Ramos (cell line): ENCODE results near the gene WNT8B.

Experiments used
- in situ Hi-C: fragments of 300-500 bp; cut with MboI; formaldehyde crosslinking; loops from one replicate; pipeline ENCODE4 v1.14.3; 2022; ENCODE audit warnings: low sequenced_read_pairs; ENCODE audit not compliant: unreplicated experiment

The WNT8B gene

GRCh38 chr10:100462709-100463108, at the start of gene WNT8B:
TSS of gene WNT8B (plus strand) at chr10:100463009. CDS start at chr10:100463169, 160 bp downstream.
- in situ Hi-C loops = no loop called here

- in situ Hi-C loops = no loop called here
Measured at GRCh38 chr10:100413173-100413572, 49.6 kb upstream of the WNT8B start.

GRCh38 chr10:100419911-100420449, 42.8 kb upstream of the WNT8B start:
- in situ Hi-C loops = no loop called here

GRCh38 chr10:100427374-100427773, 35.4 kb upstream of the WNT8B start:
- in situ Hi-C loops = no loop called here

- in situ Hi-C loops = loop anchor here (5.0 kb wide), 1 partner anchor 96 kb away; no protein-coding TSS in a partner anchor
Measured at GRCh38 chr10:100433253-100434240, 29.3 kb upstream of the WNT8B start.

GRCh38 chr10:100436255-100436654, 26.6 kb upstream of the WNT8B start:
- in situ Hi-C loops = no loop called here

- in situ Hi-C loops = no loop called here
Measured at GRCh38 chr10:100438674-100439315, 24.0 kb upstream of the WNT8B start.

- in situ Hi-C loops = no loop called here
Measured at GRCh38 chr10:100442548-100442947, 20.3 kb upstream of the WNT8B start.

GRCh38 chr10:100446130-100446761, 16.6 kb upstream of the WNT8B start:
- in situ Hi-C loops = no loop called here

GRCh38 chr10:100447663-100448062, 15.1 kb upstream of the WNT8B start:
- in situ Hi-C loops = no loop called here

GRCh38 chr10:100448951-100449350, 13.9 kb upstream of the WNT8B start:
- in situ Hi-C loops = no loop called here

GRCh38 chr10:100468322-100468721, 5.5 kb downstream of the WNT8B start:
- in situ Hi-C loops = no loop called here

GRCh38 chr10:100468978-100469377, 6.2 kb downstream of the WNT8B start:
- in situ Hi-C loops = no loop called here

GRCh38 chr10:100469756-100470155, 6.9 kb downstream of the WNT8B start:
- in situ Hi-C loops = no loop called here

- in situ Hi-C loops = no loop called here
Measured at GRCh38 chr10:100470367-100470766, 7.6 kb downstream of the WNT8B start.

- in situ Hi-C loops = no loop called here
Measured at GRCh38 chr10:100477970-100478369, 15.2 kb downstream of the WNT8B start.

- in situ Hi-C loops = no loop called here
Measured at GRCh38 chr10:100479037-100479436, 16.2 kb downstream of the WNT8B start.

GRCh38 chr10:100480002-100480401, 17.2 kb downstream of the WNT8B start:
- in situ Hi-C loops = no loop called here

- in situ Hi-C loops = no loop called here
Measured at GRCh38 chr10:100481462-100482081, 18.8 kb downstream of the WNT8B start.

GRCh38 chr10:100482181-100482833, 19.5 kb downstream of the WNT8B start:
- in situ Hi-C loops = no loop called here
